CD4-positive, alpha-beta T cell treated with Interleukin-15 for 1 hour (primary cell): ENCODE data around the gene EPS8L3.
"Not testable (repeated sequence)": the region's sequence is repeated elsewhere in the genome, so short reads cannot be mapped to it uniquely, and the experiment has no call there.

ENCODE experiments used
- DNase-seq: peaks from one replicate; pipeline ENCODE4 v3.0.0-alpha.2; 2020

EPS8L3 gene

GRCh38 chr1:109704173-109704572, 59.5 kb downstream of the EPS8L3 start:
- DNase-seq, result no peak

- DNase-seq, result not testable (repeated sequence)
Observed at GRCh38 chr1:109702940-109703339, 60.8 kb downstream of the EPS8L3 start.
